A172 (cell line): ENCODE data around the gene CRABP1. TPM values are rescaled to one million over a fixed set of nuclear protein-coding genes. Genes with fewer than 3 reads are reported as not detected.
A peak's percentile ranks its signal among the peaks of the same experiment; 100 is the strongest.

ENCODE experiments used
- DNase-seq: peaks from one replicate; pipeline ENCODE4 v3.0.0-alpha.2; 2015; ENCODE audit warnings: low spot score
- total RNA-seq: library from RNA; depleted of rRNA; stranded (reverse); fragments of >200 nt; shearing (Covaris generic); gene quantifications from 2 replicates; pipeline ENCODE4 v1.2.3, GENCODE V29; 2014

CRABP1 gene
- total RNA-seq, 1 experiment from 2014 or later: not detected

DNA sequence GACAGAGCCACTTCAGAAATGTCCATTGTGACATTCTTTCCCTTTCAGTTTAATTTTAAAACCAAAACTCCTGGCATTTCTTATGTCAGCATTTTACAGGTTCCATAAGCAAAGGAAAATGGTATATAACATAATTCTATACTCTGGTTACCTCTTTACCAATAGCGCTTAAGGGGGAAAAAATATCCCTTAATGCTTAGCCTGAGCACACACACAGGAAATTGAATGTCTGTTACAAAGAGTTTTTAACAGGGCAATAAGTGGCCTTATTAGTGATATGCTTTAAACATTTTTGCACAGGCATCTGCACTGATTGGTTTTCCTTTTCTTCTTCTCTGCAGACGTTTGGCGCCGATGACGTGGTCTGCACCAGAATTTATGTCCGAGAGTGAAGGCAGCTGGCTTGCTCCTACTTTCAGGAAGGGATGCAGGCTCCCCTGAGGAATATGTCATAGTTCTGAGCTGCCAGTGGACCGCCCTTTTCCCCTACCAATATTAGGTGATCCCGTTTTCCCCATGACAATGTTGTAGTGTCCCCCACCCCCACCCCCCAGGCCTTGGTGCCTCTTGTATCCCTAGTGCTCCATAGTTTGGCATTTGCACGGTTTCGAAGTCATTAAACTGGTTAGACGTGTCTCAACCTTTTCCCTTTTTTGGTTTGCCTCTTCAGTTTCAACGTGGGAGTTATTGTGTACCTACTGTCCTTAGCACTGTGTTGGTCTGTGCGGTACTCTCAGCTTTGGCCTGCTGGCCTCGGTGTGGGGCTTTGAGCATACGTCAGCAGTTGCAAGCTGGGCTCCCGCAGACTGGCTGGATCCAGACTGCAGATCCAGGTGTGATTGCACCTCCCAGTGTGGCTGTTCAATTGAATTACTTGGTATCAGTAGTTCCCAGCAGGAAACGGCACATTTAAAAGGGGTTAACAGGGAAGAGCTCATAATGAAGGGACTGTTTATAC lies 7.7 kb downstream of the CRABP1 start:
- no peak for DNase-seq

- no peak for DNase-seq
Observed at GRCh38 chr15:78350058-78350457, 9.9 kb downstream of the CRABP1 start.

GRCh38 chr15:78351539-78351938 lies 11.4 kb downstream of the CRABP1 start:
- no peak for DNase-seq

GRCh38 chr15:78353093-78353492 lies 12.9 kb downstream of the CRABP1 start:
- peak; percentile 57 for DNase-seq

GRCh38 chr15:78355177-78355576 lies 15.0 kb downstream of the CRABP1 start:
- no peak for DNase-seq

DNA sequence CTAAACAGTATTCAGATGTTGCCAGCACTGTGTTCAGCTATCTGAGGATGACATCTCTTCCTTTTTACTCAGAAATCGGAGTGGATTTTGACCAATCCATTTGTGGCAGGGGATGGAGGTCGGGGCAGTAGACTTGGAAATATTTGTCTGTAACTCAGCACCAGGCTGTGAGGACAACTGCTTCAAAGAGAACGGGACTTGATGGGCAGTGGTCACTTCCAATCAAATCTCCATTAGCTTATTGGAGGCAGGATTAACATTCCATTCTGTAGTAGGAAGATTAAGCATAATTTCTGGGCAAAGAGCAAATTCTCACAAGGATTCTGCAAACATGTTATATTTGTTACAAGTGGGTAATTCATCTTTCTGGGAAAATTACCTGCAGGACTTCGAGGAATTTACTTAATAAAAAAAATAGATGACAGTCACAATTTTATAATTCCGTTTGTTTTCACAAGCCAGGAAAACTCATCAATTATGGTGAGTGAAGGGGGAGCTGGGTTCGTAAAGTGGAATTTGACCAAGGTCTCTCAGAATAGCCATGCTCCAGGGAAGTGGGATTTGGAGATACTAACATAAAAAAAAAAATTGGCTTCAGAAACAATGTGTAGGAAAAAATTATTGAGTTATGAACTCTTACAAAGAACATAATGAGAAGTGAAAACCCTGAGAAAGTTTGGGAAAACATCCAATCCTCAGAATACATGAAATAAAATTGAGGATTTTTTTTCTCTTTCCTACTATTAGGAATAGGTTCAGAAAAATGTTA lies 18.1 kb downstream of the CRABP1 start:
- no peak for DNase-seq

- no peak for DNase-seq
Observed at GRCh38 chr15:78359041-78359808, 19.1 kb downstream of the CRABP1 start.

DNA sequence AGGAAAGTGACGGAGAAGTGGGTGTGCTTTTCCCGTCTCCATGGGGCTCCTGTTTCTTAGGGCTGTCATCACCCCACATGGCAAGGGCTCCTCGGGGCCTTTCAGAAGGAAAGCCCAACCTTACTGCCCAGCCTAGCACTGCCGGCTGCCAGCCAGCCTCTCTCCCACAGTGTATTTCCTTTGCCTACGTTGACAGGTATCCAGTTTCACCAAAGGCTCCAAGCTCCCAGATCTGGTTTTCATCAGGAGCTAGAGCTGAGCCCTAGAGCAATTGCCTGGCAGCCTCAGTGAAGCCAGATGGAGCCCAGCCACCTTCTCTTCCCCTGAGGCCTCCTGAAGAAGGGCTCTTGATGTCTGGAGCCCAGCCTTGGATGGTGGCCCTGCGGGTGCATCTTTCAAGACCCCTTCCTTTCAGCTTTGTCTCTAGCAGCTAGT lies 20.2 kb downstream of the CRABP1 start:
- no peak for DNase-seq

GRCh38 chr15:78360958-78361718 lies 21.0 kb downstream of the CRABP1 start:
- DNase-seq: no peak

GRCh38 chr15:78361771-78362506 lies 21.8 kb downstream of the CRABP1 start:
- DNase-seq: no peak

DNA sequence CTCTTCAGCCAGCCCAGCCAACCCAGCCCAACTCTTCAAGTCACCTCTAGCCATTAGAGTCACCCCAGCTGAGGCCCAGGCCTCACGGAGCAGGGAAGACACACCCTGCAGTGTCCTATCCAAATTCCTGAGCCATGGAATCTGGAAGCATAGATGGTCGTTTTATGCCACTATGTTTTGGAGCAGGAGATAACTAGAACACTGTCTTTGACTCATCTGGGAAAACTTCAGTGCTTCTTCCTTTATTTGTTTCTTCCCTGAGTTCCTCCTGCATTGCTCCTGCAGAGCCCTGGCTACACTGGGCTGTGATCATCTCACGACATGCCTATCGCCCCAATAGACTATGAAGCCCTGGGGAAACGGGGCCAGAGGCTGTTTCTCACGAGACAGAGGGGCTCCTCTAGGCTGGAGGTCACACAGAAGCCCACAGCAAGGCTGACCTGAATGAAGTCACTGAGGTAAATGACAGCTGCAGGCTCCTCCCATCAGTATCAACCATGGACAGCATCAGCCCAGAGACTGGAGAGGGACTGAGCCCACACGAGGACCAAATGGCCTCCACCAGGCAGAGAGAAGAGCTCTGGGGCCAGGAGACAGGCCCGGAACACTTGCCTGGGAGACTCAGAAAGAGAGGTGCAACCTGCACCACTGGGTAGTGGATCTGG lies 22.7 kb downstream of the CRABP1 start:
- no peak for DNase-seq

- DNase-seq: no peak
Observed at GRCh38 chr15:78363381-78363734, 23.2 kb downstream of the CRABP1 start.

DNA sequence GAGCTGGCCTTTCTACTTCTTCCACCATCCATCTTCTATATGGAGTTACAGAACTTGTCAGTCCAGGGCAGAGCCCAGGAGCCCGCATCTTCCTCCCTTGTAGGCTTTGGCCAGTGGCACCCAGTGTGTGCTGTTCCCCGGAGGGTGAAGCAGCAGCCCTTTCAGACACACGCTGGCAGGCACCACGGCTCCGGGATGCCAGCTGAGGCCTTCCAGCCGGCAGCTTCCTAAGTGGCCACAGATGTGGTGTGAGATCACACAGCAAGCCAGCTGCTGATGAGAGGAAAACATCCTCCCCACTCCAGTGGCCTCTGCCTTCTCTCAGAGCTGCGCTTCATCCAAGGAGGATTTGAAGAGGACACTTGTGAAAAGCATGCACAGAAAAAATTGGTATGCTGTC lies 24.1 kb downstream of the CRABP1 start:
- DNase-seq: no peak

- peak; percentile 25 for DNase-seq
Observed at GRCh38 chr15:78365917-78366316, 25.8 kb downstream of the CRABP1 start.

- DNase-seq: no peak
Observed at GRCh38 chr15:78366342-78366741, 26.2 kb downstream of the CRABP1 start.

DNA sequence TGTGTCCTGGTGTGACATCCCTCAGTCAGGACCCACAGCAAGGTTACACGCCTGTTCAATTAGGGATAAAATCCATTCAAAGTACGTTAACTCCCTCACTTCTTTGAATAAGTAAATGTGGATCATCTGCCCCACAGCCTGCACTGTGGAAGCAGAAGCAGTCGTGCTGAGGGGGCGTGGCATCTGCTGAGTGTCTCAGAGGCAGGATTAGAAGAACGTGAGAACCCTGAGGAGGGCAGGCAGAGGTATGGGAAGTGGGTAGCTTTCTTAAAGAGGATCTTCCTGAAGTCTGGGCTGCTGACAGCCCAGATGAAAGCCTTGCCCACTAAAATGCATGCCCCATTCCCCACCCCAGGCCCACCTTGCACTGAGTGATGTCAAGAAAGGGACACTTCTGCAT lies 28.5 kb downstream of the CRABP1 start:
- no peak for DNase-seq

DNA sequence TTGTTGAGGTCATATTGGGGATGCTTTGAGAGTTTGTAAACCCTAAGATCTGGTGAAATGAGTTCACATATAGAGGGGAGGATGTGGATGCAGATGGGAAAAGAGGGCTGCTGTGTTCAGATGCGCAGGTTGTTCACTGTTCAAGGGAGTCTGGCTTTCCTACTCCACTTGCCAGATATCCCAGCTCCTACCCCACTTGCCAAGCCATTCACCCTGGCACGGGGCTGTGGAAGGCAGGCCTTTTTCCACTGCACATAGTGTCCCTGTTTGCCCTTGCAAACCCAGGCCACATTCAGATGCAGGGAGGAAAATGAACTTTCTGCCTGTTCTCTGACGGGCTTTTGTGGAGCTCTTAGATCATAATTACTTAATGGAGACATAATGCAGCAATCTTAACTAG lies 29.0 kb downstream of the CRABP1 start:
- DNase-seq: no peak

DNA sequence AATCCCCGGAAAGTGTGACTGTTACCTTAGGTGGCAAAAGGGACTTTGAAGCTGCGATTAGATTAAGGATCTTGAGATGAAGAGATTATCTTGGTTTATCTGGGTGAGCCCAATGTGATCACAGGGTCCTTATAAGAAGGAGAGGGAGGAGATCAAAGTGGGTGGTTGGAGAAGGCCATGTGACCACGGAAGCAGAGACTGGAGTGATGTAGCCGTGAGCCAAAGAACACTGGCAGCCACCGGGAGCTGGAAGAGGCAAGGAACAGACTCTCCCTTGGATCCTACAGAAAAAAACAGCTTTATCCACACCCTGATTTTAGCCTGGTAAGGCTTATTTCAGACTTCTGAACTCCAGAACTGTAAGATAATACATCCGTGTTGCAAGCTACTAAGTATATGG lies 29.9 kb downstream of the CRABP1 start:
- no peak for DNase-seq

DNA sequence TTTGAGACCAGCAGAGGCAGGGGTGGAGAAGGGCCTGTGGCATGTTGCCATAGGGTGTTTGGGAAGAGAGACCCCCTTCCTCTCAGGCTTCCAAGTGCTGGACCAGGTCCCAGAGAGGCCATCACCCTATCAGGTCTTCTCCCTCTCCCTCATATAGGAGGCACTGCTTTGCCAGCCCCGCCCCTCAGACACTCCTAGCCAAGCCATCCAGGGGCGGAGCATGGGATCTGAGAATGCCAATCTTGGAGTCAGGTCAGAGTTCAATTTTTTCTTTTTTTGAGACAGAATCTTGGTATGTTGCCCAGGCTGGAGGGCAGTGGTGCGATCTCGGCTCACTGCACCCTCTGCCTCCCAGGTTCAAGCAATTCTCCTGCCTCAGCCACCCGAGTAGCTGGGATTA lies 32.7 kb downstream of the CRABP1 start:
- DNase-seq: no peak
